Measurements from ENCODE around the gene ZNF668.

DNA sequence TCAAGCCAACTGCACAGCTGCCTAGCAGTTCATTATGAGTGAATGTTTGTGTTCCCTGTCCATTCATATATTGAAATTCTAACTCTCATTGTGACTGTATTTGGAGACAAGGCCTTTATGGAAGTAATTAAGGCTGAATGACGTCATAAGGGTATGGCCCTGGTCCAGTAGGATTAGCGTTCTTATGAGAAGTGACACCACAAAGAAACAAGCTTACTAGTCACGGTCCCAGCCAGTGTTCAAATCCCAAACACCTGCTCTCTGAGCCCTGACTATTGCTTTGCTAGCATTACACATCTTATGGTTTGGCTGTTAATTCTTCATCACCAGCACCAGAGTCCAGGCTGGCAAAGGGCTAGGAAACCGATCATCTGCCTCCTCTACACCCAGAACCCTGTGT lies 2.2 kb downstream of the ZNF668 start:
- no peak for TF ChIP-seq RARB (CRISPR knock-in tag; IDR thresholded peaks at IDR 0.05)
- no peak for TF ChIP-seq ARNTL (CRISPR knock-in tag; IDR thresholded peaks at IDR 0.05; ENCODE audit: borderline replicate concordance, low read depth)
- no peak for TF ChIP-seq ESRRG (CRISPR knock-in tag; IDR thresholded peaks at IDR 0.05)
- TF ChIP-seq, protein P1, sequence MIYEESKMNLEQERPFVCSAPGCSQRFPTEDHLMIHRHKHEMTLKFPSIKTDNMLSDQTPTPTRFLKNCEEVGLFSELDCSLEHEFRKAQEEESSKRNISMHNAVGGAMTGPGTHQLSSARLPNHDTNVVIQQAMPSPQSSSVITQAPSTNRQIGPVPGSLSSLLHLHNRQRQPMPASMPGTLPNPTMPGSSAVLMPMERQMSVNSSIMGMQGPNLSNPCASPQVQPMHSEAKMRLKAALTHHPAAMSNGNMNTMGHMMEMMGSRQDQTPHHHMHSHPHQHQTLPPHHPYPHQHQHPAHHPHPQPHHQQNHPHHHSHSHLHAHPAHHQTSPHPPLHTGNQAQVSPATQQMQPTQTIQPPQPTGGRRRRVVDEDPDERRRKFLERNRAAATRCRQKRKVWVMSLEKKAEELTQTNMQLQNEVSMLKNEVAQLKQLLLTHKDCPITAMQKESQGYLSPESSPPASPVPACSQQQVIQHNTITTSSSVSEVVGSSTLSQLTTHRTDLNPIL (CRISPR knock-in tag; IDR thresholded peaks at IDR 0.05; ENCODE audit: low read depth), result no peak
- TF ChIP-seq, protein P2, sequence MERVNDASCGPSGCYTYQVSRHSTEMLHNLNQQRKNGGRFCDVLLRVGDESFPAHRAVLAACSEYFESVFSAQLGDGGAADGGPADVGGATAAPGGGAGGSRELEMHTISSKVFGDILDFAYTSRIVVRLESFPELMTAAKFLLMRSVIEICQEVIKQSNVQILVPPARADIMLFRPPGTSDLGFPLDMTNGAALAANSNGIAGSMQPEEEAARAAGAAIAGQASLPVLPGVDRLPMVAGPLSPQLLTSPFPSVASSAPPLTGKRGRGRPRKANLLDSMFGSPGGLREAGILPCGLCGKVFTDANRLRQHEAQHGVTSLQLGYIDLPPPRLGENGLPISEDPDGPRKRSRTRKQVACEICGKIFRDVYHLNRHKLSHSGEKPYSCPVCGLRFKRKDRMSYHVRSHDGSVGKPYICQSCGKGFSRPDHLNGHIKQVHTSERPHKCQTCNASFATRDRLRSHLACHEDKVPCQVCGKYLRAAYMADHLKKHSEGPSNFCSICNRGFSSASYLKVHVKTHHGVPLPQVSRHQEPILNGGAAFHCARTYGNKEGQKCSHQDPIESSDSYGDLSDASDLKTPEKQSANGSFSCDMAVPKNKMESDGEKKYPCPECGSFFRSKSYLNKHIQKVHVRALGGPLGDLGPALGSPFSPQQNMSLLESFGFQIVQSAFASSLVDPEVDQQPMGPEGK (CRISPR knock-in tag; IDR thresholded peaks at IDR 0.05; ENCODE audit: borderline replicate concordance), result no peak
- no peak for TF ChIP-seq GLIS3 (CRISPR knock-in tag; IDR thresholded peaks at IDR 0.05)
- TF ChIP-seq ISL1 (CRISPR knock-in tag; IDR thresholded peaks at IDR 0.05), result no peak
- TF ChIP-seq TSHZ2 (CRISPR knock-in tag; IDR thresholded peaks at IDR 0.05), result no peak
- no peak for TF ChIP-seq PPARA (CRISPR knock-in tag; IDR thresholded peaks at IDR 0.05; ENCODE audit: borderline replicate concordance)
- no peak for TF ChIP-seq ZNF70 (CRISPR knock-in tag; IDR thresholded peaks at IDR 0.05)
